Suprapubic skin (tissue), 3 donors: ENCODE measurements around the gene HSD17B14.

Experiments
- CTCF ChIP-seq, 2 donors: fragments of 200-600 bp in 1 of 2; fragments of 450-650 bp in 1 of 2; sonication (generic) in 1 of 2; IDR thresholded peaks; one replicate each; pipeline ENCODE4 v1.5.1; 2016 to 2019; ENCODE audit warnings: antibody characterized with exemption in 2 of 2, mild to moderate bottlenecking in 1 of 2, moderate library complexity in 1 of 2
- EP300 ChIP-seq: sonication (generic); formaldehyde crosslinking; IDR thresholded peaks from one replicate; pipeline ENCODE4 v1.6.1; 2017; ENCODE audit warnings: antibody characterized with exemption
- POLR2A ChIP-seq, 2 donors: fragments of 450-650 bp; IDR thresholded peaks; one replicate each; pipeline ENCODE4 v1.6.1; 2017; ENCODE audit warnings: antibody characterized with exemption in 2 of 2, mild to moderate bottlenecking in 2 of 2, moderate library complexity in 2 of 2

- no peak for TF ChIP-seq POLR2A (IDR thresholded peaks at IDR 0.05)
- no peak for TF ChIP-seq EP300
- TF ChIP-seq CTCF (IDR thresholded peaks at IDR 0.05): no peak
These were observed 20.6 kb upstream of the HSD17B14 start for GRCh38 chr19:48856921-48857320.
